SK-N-SH (cell line): Measurements from ENCODE around the gene OTUD7B. TPM values are rescaled to one million over a fixed set of nuclear protein-coding genes. Genes with fewer than 3 reads are reported as not detected.

Experiments
- CTCF ChIA-PET: fragments of 300-600, 350-600 bp; formaldehyde crosslinking; extraction: SDS; loops from one replicate; lab custom pipeline; 2021; lab: Yijun Ruan, JAX
- POLR2A ChIA-PET: fragments of 350-600 bp; sonication (Branson Sonifier 250); formaldehyde crosslinking; extraction: SDS; loops from one replicate; lab custom pipeline; 2020; ENCODE audit warnings: antibody characterized with exemption, inconsistent platforms; lab: Yijun Ruan, JAX
- DNase-seq: peaks from one replicate; pipeline ENCODE4 v3.0.0; 2012
- H2AFZ ChIP-seq: fragments of 200-600 bp; sonication (generic); 2 replicates; pipeline ENCODE4 v1.8.1; 2016; ENCODE audit warnings: antibody characterized with exemption, mild to moderate bottlenecking, low read depth
- H3F3A ChIP-seq: fragments of 200-600 bp; sonication (generic); replicated peaks from 2 replicates; pipeline ENCODE3; 2016; ENCODE audit warnings: antibody characterized with exemption, mild to moderate bottlenecking; ENCODE audit not compliant: insufficient read depth
- H3K27ac ChIP-seq, 2 experiments: fragments of 200-500 bp in 1 of 2; fragments of 200-600 bp in 1 of 2; sonication (Bioruptor generic) in 1 of 2; sonication (generic), shearing (Covaris generic) in 1 of 2; 2 replicates each; pipeline versions ENCODE4 v1.5.1 to v1.6.1; 2014 to 2016; ENCODE audit warnings: low read depth in 2 of 2, inconsistent platforms in 1 of 2, low read length in 1 of 2, mild to moderate bottlenecking in 1 of 2, mixed read lengths in 1 of 2
- H3K27me3 ChIP-seq: fragments of 200-600 bp; sonication (generic), shearing (Covaris generic); 2 replicates; pipeline ENCODE4 v1.6.1; 2016; ENCODE audit warnings: mixed run types; ENCODE audit not compliant: insufficient read depth
- H3K36me3 ChIP-seq, 2 experiments: fragments of 200-500 bp in 1 of 2; fragments of 200-600 bp in 1 of 2; sonication (Bioruptor generic) in 1 of 2; sonication (generic) in 1 of 2; replicated peaks in 1 of 2; 2 replicates each; pipeline versions ENCODE3 to v1.5.1; 2014 to 2016; ENCODE audit warnings: low read length in 1 of 2, mild to moderate bottlenecking in 1 of 2; ENCODE audit not compliant: insufficient read depth in 2 of 2, control insufficient read depth in 1 of 2
- H3K4me1 ChIP-seq, 2 experiments: fragments of 200-500 bp in 1 of 2; fragments of 200-600 bp in 1 of 2; sonication (Bioruptor generic) in 1 of 2; sonication (generic), shearing (Covaris generic) in 1 of 2; 2 replicates each; pipeline versions ENCODE4 v1.5.1 to v1.6.1; 2014 to 2016; ENCODE audit warnings: low read depth in 1 of 2, low read length in 1 of 2, mixed run types in 1 of 2; ENCODE audit not compliant: insufficient read depth in 2 of 2, control insufficient read depth in 1 of 2
- H3K4me2 ChIP-seq: fragments of 200-600 bp; sonication (generic), shearing (Covaris generic); 2 replicates; pipeline ENCODE4 v1.6.1; 2017; ENCODE audit warnings: mixed run types
- H3K4me3 ChIP-seq, 2 experiments: fragments of 200-500 bp in 1 of 2; fragments of 200-600 bp in 1 of 2; sonication (Bioruptor generic) in 1 of 2; sonication (generic), shearing (Covaris generic) in 1 of 2; 2 replicates each; pipeline versions ENCODE4 v1.5.1 to v1.8.1; 2014 to 2016; ENCODE audit warnings: low read depth in 2 of 2, inconsistent platforms in 1 of 2, low read length in 1 of 2, mild to moderate bottlenecking in 1 of 2, mixed read lengths in 1 of 2, moderate library complexity in 1 of 2
- H3K79me2 ChIP-seq: fragments of 200-600 bp; sonication (generic); 2 replicates; pipeline ENCODE4 v1.8.1; 2017; ENCODE audit warnings: mild to moderate bottlenecking; ENCODE audit not compliant: insufficient read depth
- H3K9ac ChIP-seq: fragments of 200-600 bp; sonication (generic); 2 replicates; pipeline ENCODE4 v1.6.1; 2017; ENCODE audit warnings: mixed run types
- H3K9me2 ChIP-seq: fragments of 200-600 bp; sonication (generic); 2 replicates; pipeline ENCODE4 v1.6.1; 2017; ENCODE audit warnings: mixed run types
- H3K9me3 ChIP-seq: fragments of 200-600 bp; sonication (generic); 2 replicates; pipeline ENCODE4 v1.6.1; 2017; ENCODE audit warnings: mixed run types, mild to moderate bottlenecking, moderate library complexity
- H4K20me1 ChIP-seq: fragments of 200-600 bp; sonication (generic); 2 replicates; pipeline ENCODE4 v1.6.1; 2017; ENCODE audit warnings: mild to moderate bottlenecking, mixed run types; ENCODE audit not compliant: insufficient read depth
- CTCF ChIP-seq: fragments of 200-600 bp; sonication (generic); IDR thresholded peaks from 2 replicates; pipeline ENCODE4 v1.6.1; 2017; ENCODE audit warnings: antibody characterized with exemption, mild to moderate bottlenecking, moderate library complexity
- ELF1 ChIP-seq: IDR thresholded peaks from 2 replicates; pipeline ENCODE4 v1.4.0; 2012
- EP300 ChIP-seq, 2 experiments: IDR thresholded peaks; 2 replicates each; pipeline versions ENCODE4 v1.4.0 to v1.6.1; 2012; ENCODE audit warnings: borderline replicate concordance in 1 of 2, low read depth in 1 of 2, low read length in 1 of 2
- EZH2phosphoT487 ChIP-seq: fragments of 200-600 bp; sonication (generic); IDR thresholded peaks from 2 replicates; pipeline ENCODE4 v1.6.1; 2017; ENCODE audit warnings: low read depth, mixed run types, mild to moderate bottlenecking, antibody characterized with exemption, moderate library complexity, borderline replicate concordance
- GABPA ChIP-seq: IDR thresholded peaks from 2 replicates; pipeline ENCODE4 v1.4.0; 2012; ENCODE audit warnings: low read depth, mild to moderate bottlenecking
- IRF3 ChIP-seq: fragments of 150-350 bp; IDR thresholded peaks from 2 replicates; pipeline ENCODE4 v1.6.1; 2016; ENCODE audit warnings: mild to moderate bottlenecking, low read depth, low read length
- JUND ChIP-seq: IDR thresholded peaks from 2 replicates; pipeline ENCODE4 v1.4.0; 2012
- MEF2A ChIP-seq: IDR thresholded peaks from 2 replicates; pipeline ENCODE4 v1.4.0; 2012; ENCODE audit warnings: low read depth, borderline replicate concordance
- NRF1 ChIP-seq: IDR thresholded peaks from 2 replicates; pipeline ENCODE4 v1.6.1; 2012; ENCODE audit warnings: low read depth, mild to moderate bottlenecking, low read length
- PBX3 ChIP-seq: IDR thresholded peaks from 2 replicates; pipeline ENCODE4; 2012
- RFX5 ChIP-seq: IDR thresholded peaks from 2 replicates; pipeline ENCODE4 v1.6.1; 2012; ENCODE audit warnings: mild to moderate bottlenecking, improper control_type of control experiment, low read length
- SMC3 ChIP-seq: IDR thresholded peaks from 2 replicates; pipeline ENCODE4 v1.6.1; 2012; ENCODE audit warnings: low read depth, low read length, improper control_type of control experiment
- TAF1 ChIP-seq: IDR thresholded peaks from 2 replicates; pipeline ENCODE4 v1.6.1; 2012; ENCODE audit warnings: low read depth, mild to moderate bottlenecking, low read length, moderate library complexity, borderline replicate concordance
- TCF12 ChIP-seq: IDR thresholded peaks from 2 replicates; pipeline ENCODE4 v1.4.0; 2012
- TEAD4 ChIP-seq: IDR thresholded peaks from 2 replicates; pipeline ENCODE4 v1.4.0; 2012; ENCODE audit warnings: mild to moderate bottlenecking, borderline replicate concordance; ENCODE audit not compliant: insufficient read depth
- USF2 ChIP-seq: fragments of 150-350 bp; IDR thresholded peaks from 2 replicates; pipeline ENCODE4 v1.6.1; 2017; ENCODE audit warnings: antibody characterized with exemption, low read length, low read depth, borderline replicate concordance
- YY1 ChIP-seq: IDR thresholded peaks from 2 replicates; pipeline ENCODE4 v1.4.0; 2012; ENCODE audit warnings: low read depth, mild to moderate bottlenecking
- WGBS: methylation state at CpG from one replicate; pipeline ENCODE4 v1.1.6; 2017; ENCODE audit warnings: low lambda C conversion rate; 5-methylcytosine and 5-hydroxymethylcytosine counted together
- polyA plus RNA-seq, 3 experiments: library from polyadenylated mRNA; depleted of rRNA; stranded (reverse); fragments of >200 nt; gene quantifications; 2 replicates each; pipeline ENCODE4 v1.2.3, GENCODE V29; 2012

Gene OTUD7B
- polyA plus RNA-seq, 1 of the 3 experiments (the other 2 are of a cell fraction): 4.2 TPM

GRCh38 chr1:149966405-149966804 is 44.1 kb downstream of the OTUD7B start:
- H3K9ac ChIP-seq: no peak overlapping the region
- DNase-seq: no peak
- CTCF ChIA-PET: no interaction called here

GRCh38 chr1:149965440-149965839 is 45.1 kb downstream of the OTUD7B start:
- no peak overlapping the region for H3K4me2 ChIP-seq
- no peaks in the 10 kb centered on the region for H3K9me3 ChIP-seq
- 98% methylated on average over 3 of the region's 3 CpGs for WGBS
- no peaks in the 10 kb centered on the region for H3K27me3 ChIP-seq
- POLR2A ChIA-PET: no interaction called here
- no peak for DNase-seq
- H3K27ac ChIP-seq: no peak overlapping the region
- H4K20me1 ChIP-seq: no peaks in the 10 kb centered on the region
- peaks cover 32% of the 10 kb centered on the region for H3F3A ChIP-seq
- H2AFZ ChIP-seq: no peak overlapping the region
- H3K79me2 ChIP-seq: no peaks in the 10 kb centered on the region
- H3K4me3 ChIP-seq: no peak overlapping the region
- no peak for TF ChIP-seq SMC3
- no peak for TF ChIP-seq EP300 (IDR thresholded peaks at IDR 0.05; ENCODE audit: borderline replicate concordance in 1 of 2, low read depth in 1 of 2, low read length in 1 of 2)
- no peak for TF ChIP-seq TAF1
- no peak for TF ChIP-seq EZH2phosphoT487
- TF ChIP-seq USF2: no peak
- TF ChIP-seq RFX5: no peak
- TF ChIP-seq JUND: no peak
- no peak for TF ChIP-seq TCF12
- TF ChIP-seq IRF3: no peak
- no peak for TF ChIP-seq NRF1
- TF ChIP-seq CTCF: no peak
- no peak for TF ChIP-seq PBX3
- no peak for TF ChIP-seq GABPA
- TF ChIP-seq YY1: no peak
- TF ChIP-seq ELF1: no peak
- TF ChIP-seq, all 33 proteins: peak for 0
- CTCF ChIA-PET: interaction anchor here (0.9 to 2.1 kb wide), 2 partner anchors 85 to 203 kb away, joined by 3 to 10 read pairs; no protein-coding TSS in a partner anchor
- Histone ChIP-seq H3K4me1 (0 out of 4 replicates have a peak, but pooled peaks cover 0 to 3% of the 10 kb centered on the region in 2 experiments), H3K9me2 (no peaks in the 10 kb centered on the region), H3K9ac (no peak overlapping the region), H3K36me3 (peaks cover 49 to 73% of the 10 kb centered on the region in 2 experiments)

More at GRCh38 chr1:149966405-149966804, 44.1 kb downstream of the OTUD7B start:
- Histone ChIP-seq H3K27me3 (no peaks in the 10 kb centered on the region), H3K4me2 (no peak overlapping the region), H4K20me1 (no peaks in the 10 kb centered on the region), H3K9me2 (no peaks in the 10 kb centered on the region), H2AFZ (no peak overlapping the region), H3K36me3 (peaks cover 59 to 67% of the 10 kb centered on the region in 2 experiments), H3K27ac (no peak overlapping the region), H3K4me3 (no peak overlapping the region), H3K9me3 (no peaks in the 10 kb centered on the region), H3K4me1 (0 out of 4 replicates have a peak, but pooled peaks cover 0 to 3% of the 10 kb centered on the region in 2 experiments)
- WGBS: 85% methylated on average over 1 of the region's 1 CpG
- TF ChIP-seq CTCF (no peak), TEAD4 (no peak), ELF1 (no peak), GABPA (no peak), MEF2A (no peak)
- TF ChIP-seq, all 33 proteins: peak for 0
- peaks cover 32% of the 10 kb centered on the region for H3F3A ChIP-seq
- no peaks in the 10 kb centered on the region for H3K79me2 ChIP-seq
- POLR2A ChIA-PET: no interaction called here
